Dermis microvascular lymphatic vessel endothelial cell (primary cell): Measurements from ENCODE around the gene COBLL1. TPM values are rescaled to one million over a fixed set of nuclear protein-coding genes. Genes with fewer than 3 reads are reported as not detected.

Experiments used
- total RNA-seq: library from RNA; depleted of rRNA; stranded (reverse); fragments of >200 nt; gene quantifications from 2 replicates; pipeline ENCODE4 v1.2.1, GENCODE V29; 2014

The COBLL1 gene
- total RNA-seq, 1 donor from 2014 or later, result 2.2 TPM

Other genes starting within 250 kb of the COBLL1 start
- gene GRB14, start 220.3 kb downstream of the COBLL1 start, total RNA-seq, result 0.38 and 0.64 TPM in 2 replicates
- gene SLC38A11, start 113.7 kb upstream of the COBLL1 start, total RNA-seq, result not detected in 2 replicates